Activated CD4-positive, alpha-beta memory T cell treated with anti-CD3 and anti-CD28 coated beads, Interleukin-2, amount 10 ng/mL, durations not matched to agents 7 days and 5 days (primary cell): ENCODE results near the gene ACTG1. TPM values are rescaled to one million over a fixed set of nuclear protein-coding genes. Genes with fewer than 3 reads are reported as not detected.
A peak's percentile ranks its signal among the peaks of the same experiment; 100 is the strongest.

Experiments used
- CTCF ChIA-PET: fragments of 350-600 bp; sonication (Branson Sonifier 250); formaldehyde crosslinking; loops from one replicate; lab custom pipeline; 2021; ENCODE audit warnings: antibody characterized with exemption, inconsistent platforms; lab: Charles Lee
- POLR2A ChIA-PET: fragments of 350-600 bp; sonication (Branson Sonifier 250); formaldehyde crosslinking; loops from one replicate; lab custom pipeline; 2021; ENCODE audit warnings: antibody characterized with exemption; lab: Charles Lee
- DNase-seq: peaks from one replicate; pipeline ENCODE4 v3.0.0-alpha.2; 2020
- H3K27ac Mint-ChIP-seq: one replicate; pipeline ENCODE4 v1.8.0; 2021; ENCODE audit warnings: mild to moderate bottlenecking, mixed read lengths
- H3K27me3 Mint-ChIP-seq: one replicate; pipeline ENCODE4 v1.8.0; 2021; ENCODE audit warnings: mixed read lengths
- H3K36me3 Mint-ChIP-seq: one replicate; pipeline ENCODE4 v1.8.0; 2021; ENCODE audit warnings: low read depth, mixed read lengths
- H3K4me1 Mint-ChIP-seq: one replicate; pipeline ENCODE4 v1.8.0; 2021; ENCODE audit warnings: mixed read lengths
- H3K4me3 Mint-ChIP-seq: one replicate; pipeline ENCODE4 v1.8.0; 2021; ENCODE audit warnings: mild to moderate bottlenecking, mixed read lengths
- H3K9me3 Mint-ChIP-seq: one replicate; pipeline ENCODE4 v1.8.0; 2021; ENCODE audit warnings: mixed read lengths
- total RNA-seq, 2 experiments: library from RNA; stranded (reverse); gene quantifications; one replicate each; pipeline ENCODE4 v1.2.3, GENCODE V29; 2021

ACTG1 gene
- total RNA-seq, 2 experiments from 2014 or later, result 3,658 to 3,769 TPM

GRCh38 chr17:81509207-81509971, 3.2 kb downstream of the ACTG1 start:
- no peak for DNase-seq
- ChIA-PET CTCF (no interaction called here), POLR2A (interaction anchor here (0.5 to 4.2 kb wide), 12 partner anchors 9 to 1253 kb away, joined by 3 to 24 read pairs (median 4); partner anchors contain the start of genes FAAP100 and SLC38A10)
- Mint-ChIP-seq H3K4me1 (peaks cover 22% of the 10 kb centered on the region), H3K27me3 (peaks cover 3% of the 10 kb centered on the region), H3K9me3 (no peaks in the 10 kb centered on the region), H3K4me3 (peak overlapping the region; percentile 93), H3K27ac (peak overlapping the region; percentile 86), H3K36me3 (peaks cover 44% of the 10 kb centered on the region)

GRCh38 chr17:81508639-81509206, 3.9 kb downstream of the ACTG1 start:
- peaks cover 22% of the 10 kb centered on the region for H3K4me1 Mint-ChIP-seq
- ChIA-PET CTCF (interaction anchor here (0.7 to 1.1 kb wide), 2 partner anchors 13 to 97 kb away, joined by 3 read pairs; no protein-coding TSS in a partner anchor), POLR2A (interaction anchor here (0.5 to 4.2 kb wide), 13 partner anchors 9 to 1254 kb away, joined by 3 to 24 read pairs (median 4); partner anchors contain the start of genes FAAP100 and SLC38A10)
- H3K27ac Mint-ChIP-seq, result peak overlapping the region; percentile 86
- H3K9me3 Mint-ChIP-seq, result no peaks in the 10 kb centered on the region
- peaks cover 44% of the 10 kb centered on the region for H3K36me3 Mint-ChIP-seq
- peaks cover 3% of the 10 kb centered on the region for H3K27me3 Mint-ChIP-seq
- peak overlapping the region; percentile 93 for H3K4me3 Mint-ChIP-seq
- no peak for DNase-seq

- peaks cover 9% of the 10 kb centered on the region for H3K4me1 Mint-ChIP-seq
- H3K36me3 Mint-ChIP-seq, result peaks cover 7% of the 10 kb centered on the region
- H3K4me3 Mint-ChIP-seq, result no peak overlapping the region
- no peaks in the 10 kb centered on the region for H3K9me3 Mint-ChIP-seq
- no peak for DNase-seq
- ChIA-PET CTCF (no interaction called here), POLR2A (no interaction called here)
- H3K27ac Mint-ChIP-seq, result no peak overlapping the region
- peaks cover 15% of the 10 kb centered on the region for H3K27me3 Mint-ChIP-seq
These were observed 9.0 kb downstream of the ACTG1 start for GRCh38 chr17:81503619-81504018.

- Mint-ChIP-seq H3K4me1 (no peaks in the 10 kb centered on the region), H3K27ac (no peak overlapping the region), H3K27me3 (peaks cover 18% of the 10 kb centered on the region), H3K9me3 (no peaks in the 10 kb centered on the region), H3K4me3 (no peak overlapping the region), H3K36me3 (no peaks in the 10 kb centered on the region)
- ChIA-PET CTCF (interaction anchor here (0.7 kb wide), 1 partner anchor 215 kb away, joined by 4 read pairs; no protein-coding TSS in a partner anchor), POLR2A (no interaction called here)
- DNase-seq, result no peak
These were observed 10.1 kb downstream of the ACTG1 start for GRCh38 chr17:81502471-81503017.

GRCh38 chr17:81500047-81500446, 12.6 kb downstream of the ACTG1 start:
- no peak for DNase-seq
- H3K27me3 Mint-ChIP-seq, result peaks cover 19% of the 10 kb centered on the region
- no peaks in the 10 kb centered on the region for H3K9me3 Mint-ChIP-seq
- no peak overlapping the region for H3K27ac Mint-ChIP-seq
- CTCF ChIA-PET, result no interaction called here
- H3K4me3 Mint-ChIP-seq, result no peak overlapping the region
- peaks cover 2% of the 10 kb centered on the region for H3K4me1 Mint-ChIP-seq
- no peaks in the 10 kb centered on the region for H3K36me3 Mint-ChIP-seq
- POLR2A ChIA-PET, result interaction anchor here (1.2 kb wide), 1 partner anchor 9 kb away, joined by 4 read pairs; no protein-coding TSS in a partner anchor

- Mint-ChIP-seq H3K36me3 (no peaks in the 10 kb centered on the region), H3K9me3 (no peaks in the 10 kb centered on the region), H3K4me3 (no peak overlapping the region), H3K27ac (no peak overlapping the region), H3K27me3 (peaks cover 19% of the 10 kb centered on the region), H3K4me1 (peaks cover 6% of the 10 kb centered on the region)
- no peak for DNase-seq
- POLR2A ChIA-PET, result interaction anchor here (0.6 to 1.2 kb wide), 2 partner anchors 9 to 761 kb away, joined by 3 to 4 read pairs; no protein-coding TSS in a partner anchor
- CTCF ChIA-PET, result no interaction called here
These were observed 13.0 kb downstream of the ACTG1 start for GRCh38 chr17:81499601-81499970.

GRCh38 chr17:81498953-81499600, 13.5 kb downstream of the ACTG1 start:
- H3K27ac Mint-ChIP-seq, result no peak overlapping the region
- peaks cover 6% of the 10 kb centered on the region for H3K4me1 Mint-ChIP-seq
- peaks cover 22% of the 10 kb centered on the region for H3K27me3 Mint-ChIP-seq
- H3K36me3 Mint-ChIP-seq, result no peaks in the 10 kb centered on the region
- CTCF ChIA-PET, result interaction anchor here (0.6 to 1.1 kb wide), 2 partner anchors 10 to 102 kb away, joined by 3 to 4 read pairs; no protein-coding TSS in a partner anchor
- DNase-seq, result no peak
- no peaks in the 10 kb centered on the region for H3K9me3 Mint-ChIP-seq
- no peak overlapping the region for H3K4me3 Mint-ChIP-seq
- POLR2A ChIA-PET, result interaction anchor here (0.6 kb wide), 1 partner anchor 762 kb away, joined by 3 read pairs; no protein-coding TSS in a partner anchor

GRCh38 chr17:81494626-81495377, 17.8 kb downstream of the ACTG1 start:
- Mint-ChIP-seq H3K4me1 (peaks cover 6% of the 10 kb centered on the region), H3K36me3 (no peaks in the 10 kb centered on the region), H3K27me3 (peaks cover 16% of the 10 kb centered on the region), H3K9me3 (no peaks in the 10 kb centered on the region), H3K27ac (no peak overlapping the region), H3K4me3 (no peak overlapping the region)
- POLR2A ChIA-PET, result interaction anchor here (0.9 kb wide), 1 partner anchor 12 kb away, joined by 3 read pairs; no protein-coding TSS in a partner anchor
- CTCF ChIA-PET, result interaction anchor here (1.5 kb wide), 1 partner anchor 14 kb away, joined by 3 read pairs; no protein-coding TSS in a partner anchor
- no peak for DNase-seq

GRCh38 chr17:81493198-81494038, 19.2 kb downstream of the ACTG1 start:
- DNase-seq, result no peak
- Mint-ChIP-seq H3K27ac (no peak overlapping the region), H3K4me3 (no peak overlapping the region), H3K4me1 (peaks cover 7% of the 10 kb centered on the region), H3K36me3 (no peaks in the 10 kb centered on the region), H3K27me3 (peaks cover 19% of the 10 kb centered on the region), H3K9me3 (no peaks in the 10 kb centered on the region)
- POLR2A ChIA-PET, result interaction anchor here (0.9 kb wide), 1 partner anchor 13 kb away, joined by 3 read pairs; no protein-coding TSS in a partner anchor
- CTCF ChIA-PET, result no interaction called here

- ChIA-PET CTCF (no interaction called here), POLR2A (interaction anchor here (1.2 kb wide), 1 partner anchor 16 kb away, joined by 3 read pairs; no protein-coding TSS in a partner anchor)
- Mint-ChIP-seq H3K4me1 (peaks cover 7% of the 10 kb centered on the region), H3K27ac (no peak overlapping the region), H3K9me3 (no peaks in the 10 kb centered on the region), H3K36me3 (no peaks in the 10 kb centered on the region), H3K27me3 (peaks cover 16% of the 10 kb centered on the region), H3K4me3 (no peak overlapping the region)
- no peak for DNase-seq
These were observed 19.9 kb downstream of the ACTG1 start for GRCh38 chr17:81492706-81493105.

GRCh38 chr17:81492202-81492601, 20.4 kb downstream of the ACTG1 start:
- no peak overlapping the region for H3K27ac Mint-ChIP-seq
- DNase-seq, result no peak
- CTCF ChIA-PET, result no interaction called here
- peaks cover 16% of the 10 kb centered on the region for H3K27me3 Mint-ChIP-seq
- no peaks in the 10 kb centered on the region for H3K36me3 Mint-ChIP-seq
- peaks cover 7% of the 10 kb centered on the region for H3K4me1 Mint-ChIP-seq
- no peak overlapping the region for H3K4me3 Mint-ChIP-seq
- H3K9me3 Mint-ChIP-seq, result no peaks in the 10 kb centered on the region
- POLR2A ChIA-PET, result interaction anchor here (1.2 kb wide), 1 partner anchor 16 kb away, joined by 3 read pairs; no protein-coding TSS in a partner anchor
